ENCODE data around the gene GCC2.

DNA sequence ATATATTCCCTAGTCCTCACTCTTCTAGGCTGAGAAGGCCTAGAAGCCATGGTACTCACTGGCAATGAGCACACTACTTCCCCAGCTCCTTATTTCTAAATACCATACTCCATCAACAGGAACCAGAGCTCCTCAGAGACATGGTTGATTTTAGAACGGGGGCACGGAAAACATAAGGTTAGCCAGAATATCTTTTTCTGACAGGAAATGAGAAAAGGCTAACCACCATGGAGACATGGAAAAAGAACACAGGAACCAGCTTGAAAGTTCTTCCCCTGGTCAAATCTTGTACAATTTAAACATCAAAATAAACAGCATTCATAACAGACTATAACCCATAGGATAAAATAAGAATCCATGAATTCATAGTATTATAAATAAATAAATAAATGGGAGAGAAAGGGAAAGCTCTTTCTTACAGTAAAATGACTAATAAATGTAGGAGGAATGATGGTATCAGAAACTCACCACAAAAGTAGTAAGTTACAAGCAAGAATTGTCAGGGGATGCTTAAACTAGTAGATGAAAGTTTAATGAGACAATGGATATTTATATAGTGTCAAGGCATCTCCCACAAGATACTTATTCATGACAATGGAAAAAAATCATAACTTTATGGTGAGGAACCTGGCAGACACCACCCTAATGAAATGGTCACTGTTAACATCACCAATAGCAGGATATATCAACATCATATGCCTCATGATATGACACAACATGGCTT is 20.6 kb upstream of the GCC2 start:
- TF ChIP-seq, protein P1, sequence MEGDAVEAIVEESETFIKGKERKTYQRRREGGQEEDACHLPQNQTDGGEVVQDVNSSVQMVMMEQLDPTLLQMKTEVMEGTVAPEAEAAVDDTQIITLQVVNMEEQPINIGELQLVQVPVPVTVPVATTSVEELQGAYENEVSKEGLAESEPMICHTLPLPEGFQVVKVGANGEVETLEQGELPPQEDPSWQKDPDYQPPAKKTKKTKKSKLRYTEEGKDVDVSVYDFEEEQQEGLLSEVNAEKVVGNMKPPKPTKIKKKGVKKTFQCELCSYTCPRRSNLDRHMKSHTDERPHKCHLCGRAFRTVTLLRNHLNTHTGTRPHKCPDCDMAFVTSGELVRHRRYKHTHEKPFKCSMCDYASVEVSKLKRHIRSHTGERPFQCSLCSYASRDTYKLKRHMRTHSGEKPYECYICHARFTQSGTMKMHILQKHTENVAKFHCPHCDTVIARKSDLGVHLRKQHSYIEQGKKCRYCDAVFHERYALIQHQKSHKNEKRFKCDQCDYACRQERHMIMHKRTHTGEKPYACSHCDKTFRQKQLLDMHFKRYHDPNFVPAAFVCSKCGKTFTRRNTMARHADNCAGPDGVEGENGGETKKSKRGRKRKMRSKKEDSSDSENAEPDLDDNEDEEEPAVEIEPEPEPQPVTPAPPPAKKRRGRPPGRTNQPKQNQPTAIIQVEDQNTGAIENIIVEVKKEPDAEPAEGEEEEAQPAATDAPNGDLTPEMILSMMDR (conservative IDR thresholded peaks at IDR 0.05; ENCODE audit: low read length), result no peak
- no peak for TF ChIP-seq EZH2phosphoT487 (IDR thresholded peaks at IDR 0.05; ENCODE audit: borderline replicate concordance)

Data from Loucy (cell line).